ENCODE measurements around the gene GEN1.

Gene GEN1, protein sequence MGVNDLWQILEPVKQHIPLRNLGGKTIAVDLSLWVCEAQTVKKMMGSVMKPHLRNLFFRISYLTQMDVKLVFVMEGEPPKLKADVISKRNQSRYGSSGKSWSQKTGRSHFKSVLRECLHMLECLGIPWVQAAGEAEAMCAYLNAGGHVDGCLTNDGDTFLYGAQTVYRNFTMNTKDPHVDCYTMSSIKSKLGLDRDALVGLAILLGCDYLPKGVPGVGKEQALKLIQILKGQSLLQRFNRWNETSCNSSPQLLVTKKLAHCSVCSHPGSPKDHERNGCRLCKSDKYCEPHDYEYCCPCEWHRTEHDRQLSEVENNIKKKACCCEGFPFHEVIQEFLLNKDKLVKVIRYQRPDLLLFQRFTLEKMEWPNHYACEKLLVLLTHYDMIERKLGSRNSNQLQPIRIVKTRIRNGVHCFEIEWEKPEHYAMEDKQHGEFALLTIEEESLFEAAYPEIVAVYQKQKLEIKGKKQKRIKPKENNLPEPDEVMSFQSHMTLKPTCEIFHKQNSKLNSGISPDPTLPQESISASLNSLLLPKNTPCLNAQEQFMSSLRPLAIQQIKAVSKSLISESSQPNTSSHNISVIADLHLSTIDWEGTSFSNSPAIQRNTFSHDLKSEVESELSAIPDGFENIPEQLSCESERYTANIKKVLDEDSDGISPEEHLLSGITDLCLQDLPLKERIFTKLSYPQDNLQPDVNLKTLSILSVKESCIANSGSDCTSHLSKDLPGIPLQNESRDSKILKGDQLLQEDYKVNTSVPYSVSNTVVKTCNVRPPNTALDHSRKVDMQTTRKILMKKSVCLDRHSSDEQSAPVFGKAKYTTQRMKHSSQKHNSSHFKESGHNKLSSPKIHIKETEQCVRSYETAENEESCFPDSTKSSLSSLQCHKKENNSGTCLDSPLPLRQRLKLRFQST

GRCh38 chr2:17753803-17754663 lies at the start of gene GEN1, which contains the start of gene SMC6:
TSS of gene GEN1 (plus strand) at chr2:17754138. CDS start at chr2:17759944, 5,806 bp downstream.
TSS of gene SMC6 (minus strand) at chr2:17753810. CDS start at chr2:17745946, 7,864 bp downstream.
- peak; percentile 90 for DNase-seq

DNA sequence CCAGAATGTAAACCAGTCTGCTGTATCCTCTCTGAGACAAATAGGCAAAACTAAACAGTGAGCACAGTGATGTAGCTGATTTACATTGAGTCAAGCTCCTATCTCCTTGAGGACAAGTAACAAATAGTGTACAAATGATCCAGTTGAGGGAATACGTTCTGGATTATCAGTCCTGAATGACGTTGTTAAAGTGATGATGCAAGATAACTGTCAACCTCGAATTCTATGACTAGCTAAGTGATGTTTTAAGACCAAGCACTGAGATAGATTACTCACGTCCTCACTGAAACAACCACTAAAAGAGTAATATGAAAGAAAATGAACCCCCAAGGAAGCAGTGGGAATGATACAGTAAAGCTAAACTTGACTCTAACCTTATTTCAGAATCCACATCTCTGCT lies 47.1 kb upstream of the GEN1 start:
- no peak for DNase-seq

DNA sequence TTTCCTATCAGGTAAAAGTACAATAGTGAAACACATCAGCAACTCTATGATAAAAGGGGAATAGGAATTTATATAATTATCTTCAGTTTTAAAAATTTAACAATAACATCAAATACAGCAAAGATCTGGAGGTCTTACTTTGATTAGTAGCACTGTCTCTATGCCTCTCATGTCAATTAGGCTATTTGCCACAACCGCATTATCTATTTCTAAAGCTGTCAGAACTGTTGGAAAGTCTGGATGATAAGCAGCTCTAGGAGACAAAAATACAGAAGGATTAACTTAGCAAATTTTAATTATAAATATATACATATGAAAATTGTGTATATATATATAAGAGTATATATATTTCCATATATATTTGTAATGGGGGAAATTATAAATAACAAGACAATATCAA lies 45.4 kb upstream of the GEN1 start:
- no peak for DNase-seq

GRCh38 chr2:17709897-17710296 lies 44.0 kb upstream of the GEN1 start:
- DNase-seq: no peak

GRCh38 chr2:17710547-17711248 lies 43.2 kb upstream of the GEN1 start:
- no peak for DNase-seq

GRCh38 chr2:17713291-17713690 lies 40.6 kb upstream of the GEN1 start:
- DNase-seq: no peak

DNA sequence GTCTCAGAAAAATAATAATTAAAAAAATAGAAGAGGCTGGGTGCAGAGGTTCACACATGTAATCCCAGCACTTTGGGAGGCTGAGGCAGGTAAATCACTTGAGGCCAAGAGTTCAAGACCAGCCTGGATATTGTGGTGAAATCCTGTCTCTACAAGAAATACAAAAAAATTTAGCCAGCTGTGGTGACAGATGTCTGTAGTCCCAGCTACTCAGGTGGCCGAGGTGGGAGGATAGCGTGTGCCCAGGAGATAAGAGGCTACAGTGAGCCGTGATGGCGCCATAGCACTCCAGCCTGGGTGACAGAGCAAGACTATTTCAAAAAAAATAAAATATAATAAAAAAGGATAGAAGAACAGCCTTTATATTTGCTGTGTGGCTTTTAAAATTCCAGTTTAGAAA lies 36.3 kb upstream of the GEN1 start:
- DNase-seq: no peak

GRCh38 chr2:17718689-17719088 lies 35.2 kb upstream of the GEN1 start:
- no peak for DNase-seq

- DNase-seq: peak; percentile 16
Measured at GRCh38 chr2:17719562-17720371, 34.2 kb upstream of the GEN1 start.

GRCh38 chr2:17728210-17728609 lies 25.7 kb upstream of the GEN1 start:
- DNase-seq: no peak

DNA sequence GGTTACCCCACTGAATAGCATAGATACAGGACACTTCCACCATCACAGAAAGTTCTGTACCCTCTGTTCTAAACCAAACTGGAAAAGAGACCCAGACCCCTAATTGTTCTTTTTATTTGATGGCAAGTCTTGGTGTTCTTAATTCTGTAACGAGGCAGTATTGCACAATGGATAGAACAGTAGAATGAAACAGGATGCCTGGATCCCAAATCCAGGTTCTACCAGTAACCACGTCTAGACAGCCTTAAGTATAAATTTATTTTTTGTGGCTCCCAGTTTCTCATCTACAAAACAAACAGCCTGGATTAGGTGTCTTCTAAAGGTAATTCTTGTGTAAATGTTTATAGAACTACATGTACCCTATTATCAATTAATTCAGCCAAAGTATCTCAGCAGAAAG lies 24.1 kb upstream of the GEN1 start:
- DNase-seq: no peak

- DNase-seq: no peak
Measured at GRCh38 chr2:17733599-17733998, 20.3 kb upstream of the GEN1 start.

GRCh38 chr2:17735864-17736263 lies 18.1 kb upstream of the GEN1 start:
- no peak for DNase-seq

DNA sequence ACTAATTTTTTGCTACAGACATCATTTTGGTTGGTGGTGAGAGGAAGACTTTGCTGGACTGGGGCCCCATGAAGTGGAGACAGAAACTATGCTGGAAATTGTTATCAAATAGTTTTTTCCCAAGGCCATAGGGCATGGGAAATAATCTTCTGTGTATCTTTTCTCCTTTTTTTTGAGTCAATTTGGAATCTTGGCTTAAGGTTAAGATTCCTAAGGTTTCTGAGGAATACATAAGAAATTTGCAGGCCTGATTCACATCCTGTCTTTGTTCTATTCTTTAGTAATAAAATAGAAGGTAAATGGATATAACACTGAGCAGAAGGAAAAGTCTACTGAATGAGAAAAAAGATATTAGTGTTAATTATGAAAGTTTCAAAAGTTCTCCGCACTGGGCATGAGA lies 16.9 kb upstream of the GEN1 start:
- no peak for DNase-seq

DNA sequence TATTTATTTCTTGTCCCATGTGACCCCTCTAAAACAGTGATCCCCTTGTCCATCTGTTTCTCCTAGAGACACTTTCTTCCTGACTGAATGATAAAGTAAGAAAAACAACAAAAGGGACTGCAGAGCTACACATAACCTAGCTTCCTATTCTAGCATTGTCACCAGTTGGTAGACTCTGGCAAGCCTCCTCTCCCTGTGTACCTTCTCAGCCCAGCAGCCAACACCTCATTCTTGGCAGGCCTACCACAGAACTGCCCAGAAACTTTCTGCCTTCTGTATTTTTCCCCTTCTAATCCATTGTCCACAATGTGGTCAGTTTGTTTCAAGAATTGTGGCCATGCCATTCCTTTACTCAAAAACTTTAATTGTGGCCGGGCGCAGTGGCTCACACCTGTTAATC lies 13.7 kb upstream of the GEN1 start:
- DNase-seq: no peak

- no peak for DNase-seq
Measured at GRCh38 chr2:17747684-17748452, 6.1 kb upstream of the GEN1 start.

DNA sequence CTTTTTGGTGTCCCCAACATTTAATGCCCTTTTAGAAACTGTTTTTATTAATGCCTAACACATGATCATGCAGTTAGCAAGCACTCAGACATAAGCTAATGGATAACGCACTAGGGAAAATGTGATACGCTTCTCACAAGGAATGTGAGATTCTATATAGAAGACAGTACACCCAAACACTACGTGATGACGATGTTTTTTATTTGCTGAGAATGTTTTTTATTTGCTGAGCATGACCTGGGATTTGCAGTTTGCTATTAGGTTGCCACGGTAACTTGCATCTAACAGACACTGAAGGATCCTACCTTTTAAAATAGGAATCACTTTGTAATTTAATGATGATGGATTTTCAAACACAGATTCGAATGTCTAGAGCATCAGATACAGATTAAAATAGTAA lies 5.2 kb upstream of the GEN1 start:
- no peak for DNase-seq

- peak; percentile 4 for DNase-seq
Measured at GRCh38 chr2:17749753-17750438, 4.0 kb upstream of the GEN1 start.

- DNase-seq: no peak
Measured at GRCh38 chr2:17752246-17752645, 1.7 kb upstream of the GEN1 start.
